Heart left ventricle (tissue), 13 donors: Measurements from ENCODE around the gene PARD6G.

ENCODE experiments used
- CTCF ChIP-seq, 12 donors: fragments of 200-600 bp; sonication (generic) in 4 of 12; IDR thresholded peaks; one replicate each; pipeline versions ENCODE4 v1.5.0 to v1.8.0; 2018 to 2022; ENCODE audit warnings: antibody characterized with exemption in 12 of 12, mild to moderate bottlenecking in 5 of 12
- POLR2A ChIP-seq, 2 donors: fragments of 450-650 bp; IDR thresholded peaks; one replicate each; pipeline ENCODE4 v1.6.1; 2017; ENCODE audit warnings: antibody characterized with exemption in 2 of 2, mild to moderate bottlenecking in 2 of 2, moderate library complexity in 2 of 2
- donor health status: ischemic (EF 13 %, LVEDD 7.1; RV severe dilation, severe dysfunction).
- donor health status: DM: no; HTN: yes; CAD: no.
- donor health status: DM: no; HTN: no; CAD: no.
- donor health status: ischemic (EF 25% LVEDD 6.9; RV normal size, moderate dysfunction).
- donor health status: ischemic (EF 25% LVEDD 5.7; RV mildly dilated, moderate dysfunction).
- donor health status: ischemic (EF 35%, LVEDD 5.7; RV mildly dilated, moderate dysfunction).
- donor health status: nonischemic (EF 11% LVEDD 7.7; RV severe dilation, severe dysfunction).
- donor health status: DM: yes; HTN: yes; CAD: no.
- donor health status: PGD.
- donor health status: ischemic (EF 29% LVEDD 5.4; RV normal size, mild dysfunction).
- donor health status: nonischemic (EF 23%, LVEDD 6.1; RV moderate dilation, normal function).

- TF ChIP-seq CTCF (IDR thresholded peaks at IDR 0.05) (peak; percentile 40 to 71 (median 54)), POLR2A (IDR thresholded peaks at IDR 0.05) (no peak)
Measured at GRCh38 chr18:80159713-80160636, 87.3 kb downstream of the PARD6G start.
